HFFc6 (cell line): Measurements from ENCODE around the gene PXMP4. TPM values are rescaled to one million over a fixed set of nuclear protein-coding genes. Genes with fewer than 3 reads are reported as not detected.
"Not testable (repeated sequence)": the region's sequence is repeated elsewhere in the genome, so short reads cannot be mapped to it uniquely, and the experiment has no call there.

Experiments
- DNase-seq: peaks from one replicate; pipeline ENCODE4 v3.0.0-alpha.2; 2018
- H3K27ac Mint-ChIP-seq: 2 replicates; pipeline ENCODE4 v1.8.0; 2020; ENCODE audit warnings: mild to moderate bottlenecking, mixed read lengths
- H3K27me3 Mint-ChIP-seq: 2 replicates; pipeline ENCODE4 v1.8.0; 2021; ENCODE audit warnings: mild to moderate bottlenecking, moderate library complexity, mixed read lengths; ENCODE audit not compliant: insufficient read depth
- H3K36me3 Mint-ChIP-seq: 2 replicates; pipeline ENCODE4 v1.8.0; 2021; ENCODE audit warnings: low read depth, mixed read lengths
- H3K4me1 Mint-ChIP-seq: 2 replicates; pipeline ENCODE4 v1.8.0; 2020; ENCODE audit warnings: low read depth, mixed read lengths
- H3K4me3 Mint-ChIP-seq: 2 replicates; pipeline ENCODE4 v1.8.0; 2020; ENCODE audit warnings: mild to moderate bottlenecking, moderate library complexity, mixed read lengths
- H3K9me3 Mint-ChIP-seq: 2 replicates; pipeline ENCODE4 v1.8.0; 2020; ENCODE audit warnings: mild to moderate bottlenecking, mixed read lengths
- CTCF ChIP-seq: fragments of 200-600 bp; sonication (generic); IDR thresholded peaks from 2 replicates; pipeline ENCODE4 v1.5.0; 2021; ENCODE audit warnings: antibody characterized with exemption, mild to moderate bottlenecking
- total RNA-seq, 6 experiments: library from RNA; stranded (reverse); fragmentation: NEBNext Ultra II Directional; extraction: Animal tissue kit (Norgen Biotek cat#: 25700); gene quantifications; 2 replicates in 1 of 6; 3 replicates in 5 of 6; pipeline ENCODE4 v1.2.3, GENCODE V29; 2021

Gene PXMP4
- total RNA-seq, 6 experiments from 2014 or later: 8.3 to 14.4 (median 11.4) TPM

GRCh38 chr20:33701629-33702450 is 18.3 kb downstream of the PXMP4 start:
- no peak for DNase-seq
- Mint-ChIP-seq H3K27me3 (no peaks in the 10 kb centered on the region; the same call in 1 of the 2 replicates), H3K36me3 (no peaks in the 10 kb centered on the region), H3K9me3 (no peaks in the 10 kb centered on the region), H3K4me3 (no peak overlapping the region), H3K4me1 (peaks cover 13% of the 10 kb centered on the region), H3K27ac (no peak overlapping the region)
- TF ChIP-seq CTCF: no peak

- not testable (repeated sequence) for DNase-seq, H3K27ac Mint-ChIP-seq, H3K4me3 Mint-ChIP-seq, H3K9me3 Mint-ChIP-seq, H3K27me3 Mint-ChIP-seq, H3K36me3 Mint-ChIP-seq
- H3K4me1 Mint-ChIP-seq: peaks cover 17% of the 10 kb centered on the region
These were observed 19.2 kb downstream of the PXMP4 start for GRCh38 chr20:33700696-33701441.

- H3K9me3 Mint-ChIP-seq, H3K27ac Mint-ChIP-seq: not testable (repeated sequence)
These were observed 21.1 kb downstream of the PXMP4 start for GRCh38 chr20:33698966-33699365.

GRCh38 chr20:33697129-33697528 is 23.0 kb downstream of the PXMP4 start:
- no peaks in the 10 kb centered on the region for H3K9me3 Mint-ChIP-seq
- H3K36me3 Mint-ChIP-seq: no peaks in the 10 kb centered on the region
- TF ChIP-seq CTCF: no peak
- H3K27me3 Mint-ChIP-seq: no peaks in the 10 kb centered on the region; the same call in 1 of the 2 replicates
- H3K27ac Mint-ChIP-seq: peak overlapping the region; percentile 57
- peak; percentile 62 for DNase-seq
- H3K4me3 Mint-ChIP-seq: peak overlapping the region; percentile 42; the same call in 1 of the 2 replicates
- peaks cover 12% of the 10 kb centered on the region for H3K4me1 Mint-ChIP-seq

More at GRCh38 chr20:33698966-33699365, 21.1 kb downstream of the PXMP4 start:
- peaks cover 12% of the 10 kb centered on the region for H3K4me1 Mint-ChIP-seq
- H3K27me3 Mint-ChIP-seq, DNase-seq, H3K36me3 Mint-ChIP-seq, H3K4me3 Mint-ChIP-seq: not testable (repeated sequence)

GRCh38 chr20:33696448-33696847 is 23.7 kb downstream of the PXMP4 start:
- no peaks in the 10 kb centered on the region for H3K36me3 Mint-ChIP-seq
- H3K27me3 Mint-ChIP-seq: no peaks in the 10 kb centered on the region; the same call in 1 of the 2 replicates
- H3K4me1 Mint-ChIP-seq: peaks cover 12% of the 10 kb centered on the region
- H3K4me3 Mint-ChIP-seq: no peak overlapping the region; the same call in 1 of the 2 replicates
- no peak for TF ChIP-seq CTCF
- H3K27ac Mint-ChIP-seq: no peak overlapping the region
- no peaks in the 10 kb centered on the region for H3K9me3 Mint-ChIP-seq
- DNase-seq: no peak

- Mint-ChIP-seq H3K9me3 (no peaks in the 10 kb centered on the region), H3K4me3 (no peak overlapping the region), H3K27me3 (no peaks in the 10 kb centered on the region; the same call in 1 of the 2 replicates), H3K4me1 (peaks cover 19% of the 10 kb centered on the region), H3K27ac (no peak overlapping the region), H3K36me3 (no peaks in the 10 kb centered on the region)
- TF ChIP-seq CTCF: no peak
- DNase-seq: no peak
These were observed 25.5 kb downstream of the PXMP4 start for GRCh38 chr20:33694639-33695012.
